GM12892 (cell line): ENCODE data around the gene FAHD2B.
"Not testable (repeated sequence)": the region's sequence is repeated elsewhere in the genome, so short reads cannot be mapped to it uniquely, and the experiment has no call there.

Source experiments
- POLR2A ChIP-seq: IDR thresholded peaks from 2 replicates; pipeline ENCODE4 v1.6.1; 2011; ENCODE audit warnings: low read depth, low read length, control low read depth
- POLR2AphosphoS5 ChIP-seq: IDR thresholded peaks from 2 replicates; pipeline ENCODE4 v1.6.1; 2011; ENCODE audit warnings: low read depth, low read length, control low read depth

- TF ChIP-seq POLR2A, POLR2AphosphoS5: not testable (repeated sequence)
These were observed 19.2 kb upstream of the FAHD2B start for GRCh38 chr2:97113882-97114255.
